Stimulated activated CD4-positive, alpha-beta T cell treated with anti-CD3 and anti-CD28 coated beads, Interleukin-1b, Interleukin-23, amount 100 ng/mL, for 24 hours (primary cell): ENCODE data around the gene C13orf46.

Source experiments
- DNase-seq, 4 experiments: peaks; one replicate each; pipeline ENCODE4 v3.0.0-alpha.2; 2020; ENCODE audit warnings: low read depth in 4 of 4, low spot score in 1 of 4

C13orf46 gene

GRCh38 chr13:113956571-113956970, 17.3 kb downstream of the C13orf46 start:
- DNase-seq, result no peak

GRCh38 chr13:113955691-113956090, 18.2 kb downstream of the C13orf46 start:
- DNase-seq, result no peak

- no peak for DNase-seq
These were observed 18.6 kb downstream of the C13orf46 start for GRCh38 chr13:113955235-113955634.

- no peak for DNase-seq
These were observed 19.6 kb downstream of the C13orf46 start for GRCh38 chr13:113954046-113954835.

GRCh38 chr13:113953561-113953960, 20.3 kb downstream of the C13orf46 start:
- DNase-seq, result no peak

GRCh38 chr13:113952983-113953520, 20.8 kb downstream of the C13orf46 start:
- no peak for DNase-seq

GRCh38 chr13:113952151-113952982, 21.5 kb downstream of the C13orf46 start:
- DNase-seq, result no peak

GRCh38 chr13:113951246-113951999, 22.5 kb downstream of the C13orf46 start:
- peak in 3 of 4 experiments; percentile 28 to 59 (median 41) for DNase-seq

GRCh38 chr13:113950451-113951245, 23.2 kb downstream of the C13orf46 start:
- DNase-seq, result no peak

GRCh38 chr13:113949546-113949945, 24.3 kb downstream of the C13orf46 start:
- DNase-seq, result no peak

- DNase-seq, result no peak
These were observed 25.7 kb downstream of the C13orf46 start for GRCh38 chr13:113948034-113948742.

GRCh38 chr13:113947311-113948033, 26.4 kb downstream of the C13orf46 start:
- no peak for DNase-seq

GRCh38 chr13:113946409-113947181, 27.3 kb downstream of the C13orf46 start:
- no peak for DNase-seq

- no peak for DNase-seq
These were observed 27.9 kb downstream of the C13orf46 start for GRCh38 chr13:113945857-113946408.

- no peak for DNase-seq
These were observed 29.9 kb downstream of the C13orf46 start for GRCh38 chr13:113943821-113944565.

GRCh38 chr13:113942591-113943103, 31.2 kb downstream of the C13orf46 start:
- no peak for DNase-seq

GRCh38 chr13:113941571-113942191, 32.2 kb downstream of the C13orf46 start:
- no peak for DNase-seq
